HL-60 (cell line): ENCODE data around the gene TMEM156.
"Not testable (repeated sequence)": the region's sequence is repeated elsewhere in the genome, so short reads cannot be mapped to it uniquely, and the experiment has no call there.

Source experiments
- DNase-seq, 2 experiments: peaks; one replicate each; pipeline ENCODE4 v3.0.0-alpha.2; 2010 to 2020; ENCODE audit warnings: low read depth in 1 of 2, low spot score in 1 of 2
- H3K27ac ChIP-seq: fragments of 250-450 bp; sonication (Bioruptor Pico); replicated peaks from 2 replicates; pipeline ENCODE4 v1.5.1; 2020; ENCODE audit warnings: mild to moderate bottlenecking, moderate library complexity
- H3K27me3 ChIP-seq: fragments of 250-450 bp; sonication (Bioruptor Pico); 2 replicates; pipeline ENCODE4 v1.5.1; 2021; ENCODE audit warnings: mild to moderate bottlenecking, moderate library complexity; ENCODE audit not compliant: insufficient read depth, poor library complexity, severe bottlenecking
- H3K4me3 ChIP-seq: replicated peaks from 2 replicates; pipeline ENCODE4 v1.5.1; 2011; ENCODE audit warnings: mild to moderate bottlenecking, control low read depth, low read length; ENCODE audit not compliant: insufficient read depth
- GABPA ChIP-seq: IDR thresholded peaks from 2 replicates; pipeline ENCODE4 v1.6.1; 2012; ENCODE audit warnings: low read depth
- POLR2AphosphoS5 ChIP-seq: IDR thresholded peaks from 2 replicates; pipeline ENCODE4 v1.6.1; 2012; ENCODE audit warnings: low read depth
- REST ChIP-seq: IDR thresholded peaks from 2 replicates; pipeline ENCODE4 v1.6.1; 2012; ENCODE audit warnings: low read depth; ENCODE audit not compliant: insufficient replicate concordance
- SPI1 ChIP-seq: IDR thresholded peaks from 2 replicates; pipeline ENCODE4 v1.6.1; 2012; ENCODE audit warnings: low read depth, mild to moderate bottlenecking, borderline replicate concordance
- TF ChIP-seq, protein P1 (sequence below): IDR thresholded peaks from one replicate; pipeline ENCODE4 v1.5.1; 2011; ENCODE audit warnings: low read length, control low read depth, inconsistent platforms; ENCODE audit not compliant: insufficient read depth

TMEM156 gene

GRCh38 chr4:39037941-39038340, 5.7 kb upstream of the TMEM156 start:
- DNase-seq: no peak
- Histone ChIP-seq H3K4me3 (no peak overlapping the region), H3K27me3 (no peaks in the 10 kb centered on the region), H3K27ac (no peak overlapping the region)
- TF ChIP-seq SPI1: no peak
- TF ChIP-seq POLR2AphosphoS5: no peak

DNA sequence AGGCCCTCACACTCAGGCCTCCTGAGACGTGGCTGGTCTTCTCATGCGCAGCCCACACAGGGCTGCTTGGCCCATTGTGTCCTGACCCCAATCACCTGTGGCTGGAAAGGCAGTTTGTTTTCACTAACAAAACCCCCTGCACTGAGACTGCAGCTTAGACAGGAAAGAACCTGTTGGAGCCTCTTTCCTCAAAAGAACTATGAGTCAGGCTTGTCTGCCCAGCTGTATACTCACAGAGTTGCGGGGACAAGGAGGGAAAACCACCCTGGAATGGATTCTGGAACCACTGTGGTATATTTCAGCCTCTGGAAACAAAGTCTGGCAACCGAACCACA, 5.2 kb upstream of the TMEM156 start:
- DNase-seq: no peak
- TF ChIP-seq, protein P1, sequence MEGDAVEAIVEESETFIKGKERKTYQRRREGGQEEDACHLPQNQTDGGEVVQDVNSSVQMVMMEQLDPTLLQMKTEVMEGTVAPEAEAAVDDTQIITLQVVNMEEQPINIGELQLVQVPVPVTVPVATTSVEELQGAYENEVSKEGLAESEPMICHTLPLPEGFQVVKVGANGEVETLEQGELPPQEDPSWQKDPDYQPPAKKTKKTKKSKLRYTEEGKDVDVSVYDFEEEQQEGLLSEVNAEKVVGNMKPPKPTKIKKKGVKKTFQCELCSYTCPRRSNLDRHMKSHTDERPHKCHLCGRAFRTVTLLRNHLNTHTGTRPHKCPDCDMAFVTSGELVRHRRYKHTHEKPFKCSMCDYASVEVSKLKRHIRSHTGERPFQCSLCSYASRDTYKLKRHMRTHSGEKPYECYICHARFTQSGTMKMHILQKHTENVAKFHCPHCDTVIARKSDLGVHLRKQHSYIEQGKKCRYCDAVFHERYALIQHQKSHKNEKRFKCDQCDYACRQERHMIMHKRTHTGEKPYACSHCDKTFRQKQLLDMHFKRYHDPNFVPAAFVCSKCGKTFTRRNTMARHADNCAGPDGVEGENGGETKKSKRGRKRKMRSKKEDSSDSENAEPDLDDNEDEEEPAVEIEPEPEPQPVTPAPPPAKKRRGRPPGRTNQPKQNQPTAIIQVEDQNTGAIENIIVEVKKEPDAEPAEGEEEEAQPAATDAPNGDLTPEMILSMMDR: no peak
- TF ChIP-seq GABPA (no peak), SPI1 (no peak), POLR2AphosphoS5 (no peak), REST (no peak)

GRCh38 chr4:39036172-39036571, 4.0 kb upstream of the TMEM156 start:
- no peak overlapping the region for H3K27ac ChIP-seq
- no peak for TF ChIP-seq POLR2AphosphoS5
- TF ChIP-seq SPI1: no peak
- TF ChIP-seq, protein P1: no peak
- TF ChIP-seq REST: no peak
- TF ChIP-seq GABPA: no peak
- no peaks in the 10 kb centered on the region for H3K27me3 ChIP-seq
- no peak for DNase-seq
- H3K4me3 ChIP-seq: no peak overlapping the region

More for the DNA sequence above, 5.2 kb upstream of the TMEM156 start:
- no peak overlapping the region for H3K4me3 ChIP-seq
- no peak overlapping the region for H3K27ac ChIP-seq
- no peaks in the 10 kb centered on the region for H3K27me3 ChIP-seq

- peak in 1 of 2 experiments; percentile 19 for DNase-seq
- Histone ChIP-seq H3K27ac (peak overlapping the region; percentile 84), H3K4me3 (peak overlapping the region; percentile 52)
- H3K27me3 ChIP-seq: not testable (repeated sequence)
Measured at GRCh38 chr4:39031590-39032020, 604 bp downstream of the TMEM156 start.

- DNase-seq: no peak
Measured at GRCh38 chr4:39030725-39031124, 1.5 kb downstream of the TMEM156 start.

More at GRCh38 chr4:39030725-39031124, 1.5 kb downstream of the TMEM156 start:
- Histone ChIP-seq H3K4me3 (peak overlapping the region; percentile 52), H3K27ac (peak overlapping the region; percentile 84), H3K27me3 (no peaks in the 10 kb centered on the region)
- no peak for TF ChIP-seq POLR2AphosphoS5
- TF ChIP-seq SPI1: no peak
- no peak for TF ChIP-seq GABPA
- TF ChIP-seq REST: no peak
- TF ChIP-seq, protein P1: no peak
